Osteoblast (primary cell): Measurements from ENCODE around the gene ZNF429. TPM values are rescaled to one million over a fixed set of nuclear protein-coding genes. Genes with fewer than 3 reads are reported as not detected.
"Not testable (repeated sequence)": the region's sequence is repeated elsewhere in the genome, so short reads cannot be mapped to it uniquely, and the experiment has no call there.

ENCODE experiments used
- DNase-seq: peaks from one replicate; pipeline ENCODE4 v3.0.0; 2011; ENCODE audit warnings: low spot score, mixed read lengths; ENCODE audit not compliant: insufficient read length; ENCODE audit errors: missing footprints
- H2AFZ ChIP-seq: 2 replicates; pipeline ENCODE4 v1.6.0; 2011; ENCODE audit warnings: mild to moderate bottlenecking, low read length
- H3K27ac ChIP-seq: 2 replicates; pipeline ENCODE4 v1.5.1; 2011; ENCODE audit warnings: mild to moderate bottlenecking, low read depth, low read length, moderate library complexity
- H3K27me3 ChIP-seq: 2 replicates; pipeline ENCODE4 v1.6.0; 2012; ENCODE audit warnings: mild to moderate bottlenecking, control low read depth, inconsistent platforms, low read length, moderate library complexity; ENCODE audit not compliant: insufficient read depth
- H3K36me3 ChIP-seq: 2 replicates; pipeline ENCODE4 v1.5.1; 2011; ENCODE audit warnings: mild to moderate bottlenecking, low read length, control low read depth, moderate library complexity; ENCODE audit not compliant: insufficient read depth
- H3K4me1 ChIP-seq: 2 replicates; pipeline ENCODE4 v1.5.1; 2011; ENCODE audit warnings: mild to moderate bottlenecking, low read length, control low read depth, moderate library complexity; ENCODE audit not compliant: insufficient read depth
- H3K4me2 ChIP-seq: 2 replicates; pipeline ENCODE4 v1.6.0; 2011; ENCODE audit warnings: mild to moderate bottlenecking, low read length; ENCODE audit not compliant: insufficient read depth
- H3K4me3 ChIP-seq: fragments of 200-600 bp; sonication (generic); 3 replicates; pipeline ENCODE4 v1.5.1; 2012; ENCODE audit warnings: mild to moderate bottlenecking, low read length, inconsistent platforms; ENCODE audit not compliant: insufficient read depth
- H3K79me2 ChIP-seq: 2 replicates; pipeline ENCODE4 v1.6.0; 2012; ENCODE audit warnings: mild to moderate bottlenecking, low read length, control low read depth, inconsistent platforms; ENCODE audit not compliant: insufficient read depth
- H3K9me3 ChIP-seq: 2 replicates; pipeline ENCODE4 v1.5.1; 2011; ENCODE audit warnings: low read depth, low read length, control low read depth
- H4K20me1 ChIP-seq: 2 replicates; pipeline ENCODE4 v1.6.0; 2012; ENCODE audit warnings: mild to moderate bottlenecking, low read length, control low read depth; ENCODE audit not compliant: insufficient read depth
- total RNA-seq: library from RNA; depleted of rRNA; stranded (reverse); fragments of >200 nt; gene quantifications from 2 replicates; pipeline ENCODE4 v1.2.3, GENCODE V29; 2012
- TF ChIP-seq, protein P1 (sequence below): IDR thresholded peaks from 2 replicates; pipeline ENCODE4 v1.5.1; 2011; ENCODE audit warnings: mild to moderate bottlenecking, low read depth, low read length, moderate library complexity; ENCODE audit errors: extremely low read depth

Gene ZNF429
- total RNA-seq, 1 donor, result 9.4 TPM

DNA sequence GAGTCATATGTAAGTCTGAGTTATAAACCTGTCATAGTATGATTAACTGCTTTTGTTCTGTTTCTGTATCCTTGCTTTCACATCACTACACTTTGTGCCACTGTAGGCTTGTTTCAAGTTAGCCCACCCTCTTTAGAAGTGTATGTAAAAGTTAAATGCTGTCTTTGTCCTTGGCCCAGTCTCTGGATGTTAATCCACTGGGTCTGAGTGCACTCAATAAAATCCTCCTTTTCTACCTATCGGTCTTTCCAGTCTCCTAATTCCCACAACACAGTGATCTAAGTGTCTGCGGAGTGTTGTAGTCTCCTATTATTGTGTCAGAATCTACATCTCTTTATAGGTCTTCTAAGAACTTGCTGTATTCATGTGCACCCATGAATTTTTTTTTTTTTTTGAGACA is 14.1 kb downstream of the ZNF429 start:
- Histone ChIP-seq H3K79me2 (peaks cover 7% of the 10 kb centered on the region), H4K20me1 (no peaks in the 10 kb centered on the region), H3K27ac (no peak overlapping the region), H3K9me3 (peaks cover 8% of the 10 kb centered on the region), H3K4me3 (no peak overlapping the region), H3K4me1 (no peaks in the 10 kb centered on the region), H3K4me2 (no peak overlapping the region), H3K27me3 (no peaks in the 10 kb centered on the region), H3K36me3 (peaks cover 26% of the 10 kb centered on the region), H2AFZ (no peak overlapping the region)
- TF ChIP-seq, protein P1, sequence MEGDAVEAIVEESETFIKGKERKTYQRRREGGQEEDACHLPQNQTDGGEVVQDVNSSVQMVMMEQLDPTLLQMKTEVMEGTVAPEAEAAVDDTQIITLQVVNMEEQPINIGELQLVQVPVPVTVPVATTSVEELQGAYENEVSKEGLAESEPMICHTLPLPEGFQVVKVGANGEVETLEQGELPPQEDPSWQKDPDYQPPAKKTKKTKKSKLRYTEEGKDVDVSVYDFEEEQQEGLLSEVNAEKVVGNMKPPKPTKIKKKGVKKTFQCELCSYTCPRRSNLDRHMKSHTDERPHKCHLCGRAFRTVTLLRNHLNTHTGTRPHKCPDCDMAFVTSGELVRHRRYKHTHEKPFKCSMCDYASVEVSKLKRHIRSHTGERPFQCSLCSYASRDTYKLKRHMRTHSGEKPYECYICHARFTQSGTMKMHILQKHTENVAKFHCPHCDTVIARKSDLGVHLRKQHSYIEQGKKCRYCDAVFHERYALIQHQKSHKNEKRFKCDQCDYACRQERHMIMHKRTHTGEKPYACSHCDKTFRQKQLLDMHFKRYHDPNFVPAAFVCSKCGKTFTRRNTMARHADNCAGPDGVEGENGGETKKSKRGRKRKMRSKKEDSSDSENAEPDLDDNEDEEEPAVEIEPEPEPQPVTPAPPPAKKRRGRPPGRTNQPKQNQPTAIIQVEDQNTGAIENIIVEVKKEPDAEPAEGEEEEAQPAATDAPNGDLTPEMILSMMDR, result no peak
- no peak for DNase-seq

DNA sequence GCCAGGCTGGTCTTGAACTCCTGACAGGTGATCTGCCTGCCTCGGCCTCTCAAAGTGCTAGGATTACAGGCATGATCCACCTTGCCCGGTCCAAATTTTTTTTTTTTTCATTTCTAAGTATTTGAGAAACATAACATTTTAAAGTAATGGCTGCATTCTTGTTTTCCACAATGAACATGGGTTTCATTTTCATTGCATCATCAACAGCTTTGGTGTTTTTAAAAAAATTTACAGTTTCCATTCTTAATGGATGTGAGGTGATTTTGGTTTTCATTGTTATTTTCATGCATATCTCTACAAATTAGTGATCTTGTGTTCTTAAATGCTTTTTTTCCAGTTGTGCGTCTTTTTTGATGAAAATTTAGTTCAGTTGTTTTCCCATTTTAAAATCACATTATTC is 27.5 kb downstream of the ZNF429 start:
- Histone ChIP-seq H2AFZ (no peak overlapping the region), H3K27ac (no peak overlapping the region), H3K79me2 (no peaks in the 10 kb centered on the region), H3K4me1 (no peaks in the 10 kb centered on the region), H3K27me3 (no peaks in the 10 kb centered on the region), H3K4me2 (no peak overlapping the region), H3K36me3 (peaks cover 30% of the 10 kb centered on the region), H3K9me3 (peaks cover 20% of the 10 kb centered on the region), H4K20me1 (no peaks in the 10 kb centered on the region), H3K4me3 (no peak overlapping the region)
- TF ChIP-seq, protein P1, result no peak
- DNase-seq, result no peak

DNA sequence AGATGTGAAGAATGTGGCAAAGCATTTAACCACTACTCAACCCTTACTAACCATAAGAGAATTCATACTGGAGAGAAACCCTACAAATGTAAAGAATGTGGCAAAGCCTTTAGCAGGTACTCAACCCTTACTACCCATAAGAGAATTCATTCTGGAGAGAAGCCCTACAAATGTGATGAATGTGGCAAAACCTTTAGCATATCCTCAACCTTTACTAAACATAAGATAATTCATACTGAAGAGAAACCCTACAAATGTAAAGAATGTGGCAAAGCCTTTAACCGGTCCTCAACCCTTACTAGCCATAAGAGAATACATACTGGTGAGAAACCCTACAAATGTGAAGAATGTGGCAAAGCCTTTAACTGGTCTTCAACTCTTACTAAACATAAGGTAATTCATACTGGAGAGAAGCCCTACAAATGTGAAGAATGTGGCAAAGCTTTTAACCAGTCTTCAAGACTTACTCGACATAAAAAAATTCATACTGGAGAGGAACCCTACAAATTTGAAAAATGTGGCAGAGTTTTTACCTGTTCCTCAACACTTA is 31.4 kb downstream of the ZNF429 start:
- Histone ChIP-seq H3K9me3 (peaks cover 20% of the 10 kb centered on the region), H3K36me3 (peaks cover 26% of the 10 kb centered on the region)
- H3K27me3 ChIP-seq, H3K4me2 ChIP-seq, H3K27ac ChIP-seq, H3K4me1 ChIP-seq, H3K79me2 ChIP-seq, H2AFZ ChIP-seq, DNase-seq, H4K20me1 ChIP-seq, H3K4me3 ChIP-seq: not testable (repeated sequence)

DNA sequence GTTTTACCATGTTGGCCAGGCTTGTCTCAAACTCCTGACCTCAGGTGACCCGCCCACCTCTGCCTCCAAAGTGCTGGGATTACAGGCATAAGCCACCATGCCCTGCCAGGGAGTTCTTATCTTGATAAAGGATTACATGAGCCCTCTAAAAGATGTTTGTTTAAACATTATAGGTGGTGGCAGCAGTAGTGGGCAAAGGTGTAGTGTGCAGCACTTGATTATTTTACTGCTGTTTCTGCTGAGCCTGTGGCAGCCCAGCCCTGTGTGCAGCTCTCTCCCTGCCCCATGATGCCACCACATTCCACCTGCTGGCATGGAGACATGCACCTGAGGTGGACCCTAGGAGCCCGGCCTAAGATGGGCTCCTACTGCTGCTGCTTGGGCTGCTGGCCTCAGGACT is 54.0 kb downstream of the ZNF429 start:
- H3K79me2 ChIP-seq, result no peaks in the 10 kb centered on the region
- no peak for DNase-seq
- no peaks in the 10 kb centered on the region for H3K4me1 ChIP-seq
- no peaks in the 10 kb centered on the region for H4K20me1 ChIP-seq
- H3K4me3 ChIP-seq, result no peak overlapping the region
- H3K36me3 ChIP-seq, result no peaks in the 10 kb centered on the region
- TF ChIP-seq, protein P1, result no peak
- no peaks in the 10 kb centered on the region for H3K27me3 ChIP-seq
- peaks cover 1% of the 10 kb centered on the region for H3K9me3 ChIP-seq
- no peak overlapping the region for H2AFZ ChIP-seq
- H3K4me2 ChIP-seq, result no peak overlapping the region
- H3K27ac ChIP-seq, result no peak overlapping the region
